ENCODE results near the gene C11orf24. TPM values are rescaled to one million over a fixed set of nuclear protein-coding genes. Genes with fewer than 3 reads are reported as not detected.

The C11orf24 gene
- total and polyA plus RNA-seq, 10 of the 15 experiments (the other 5 are each of a cell fraction or from before 2014, with no cell fraction given): 4.3 to 104 (median 41.4) TPM

DNA sequence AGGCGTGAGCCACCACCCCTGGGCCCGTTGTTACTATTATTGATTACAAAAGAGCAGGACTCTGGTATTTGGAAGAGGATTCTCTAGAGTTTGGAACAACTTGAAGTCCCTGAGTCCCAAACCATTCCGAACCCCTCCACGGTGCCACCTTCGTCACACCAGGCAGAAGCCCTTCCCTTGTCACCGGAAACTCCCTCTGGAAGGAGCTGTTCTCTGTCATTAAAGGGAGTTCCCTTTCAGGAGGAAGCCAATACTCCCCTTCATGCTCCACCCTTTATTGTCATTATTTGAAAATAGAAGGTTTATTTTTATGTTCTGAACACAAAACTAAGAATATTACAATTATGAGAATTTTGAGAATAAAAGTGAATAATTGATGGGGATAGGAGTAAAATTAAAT, 5.1 kb upstream of the C11orf24 start (continued):
- TF ChIP-seq, protein P1, sequence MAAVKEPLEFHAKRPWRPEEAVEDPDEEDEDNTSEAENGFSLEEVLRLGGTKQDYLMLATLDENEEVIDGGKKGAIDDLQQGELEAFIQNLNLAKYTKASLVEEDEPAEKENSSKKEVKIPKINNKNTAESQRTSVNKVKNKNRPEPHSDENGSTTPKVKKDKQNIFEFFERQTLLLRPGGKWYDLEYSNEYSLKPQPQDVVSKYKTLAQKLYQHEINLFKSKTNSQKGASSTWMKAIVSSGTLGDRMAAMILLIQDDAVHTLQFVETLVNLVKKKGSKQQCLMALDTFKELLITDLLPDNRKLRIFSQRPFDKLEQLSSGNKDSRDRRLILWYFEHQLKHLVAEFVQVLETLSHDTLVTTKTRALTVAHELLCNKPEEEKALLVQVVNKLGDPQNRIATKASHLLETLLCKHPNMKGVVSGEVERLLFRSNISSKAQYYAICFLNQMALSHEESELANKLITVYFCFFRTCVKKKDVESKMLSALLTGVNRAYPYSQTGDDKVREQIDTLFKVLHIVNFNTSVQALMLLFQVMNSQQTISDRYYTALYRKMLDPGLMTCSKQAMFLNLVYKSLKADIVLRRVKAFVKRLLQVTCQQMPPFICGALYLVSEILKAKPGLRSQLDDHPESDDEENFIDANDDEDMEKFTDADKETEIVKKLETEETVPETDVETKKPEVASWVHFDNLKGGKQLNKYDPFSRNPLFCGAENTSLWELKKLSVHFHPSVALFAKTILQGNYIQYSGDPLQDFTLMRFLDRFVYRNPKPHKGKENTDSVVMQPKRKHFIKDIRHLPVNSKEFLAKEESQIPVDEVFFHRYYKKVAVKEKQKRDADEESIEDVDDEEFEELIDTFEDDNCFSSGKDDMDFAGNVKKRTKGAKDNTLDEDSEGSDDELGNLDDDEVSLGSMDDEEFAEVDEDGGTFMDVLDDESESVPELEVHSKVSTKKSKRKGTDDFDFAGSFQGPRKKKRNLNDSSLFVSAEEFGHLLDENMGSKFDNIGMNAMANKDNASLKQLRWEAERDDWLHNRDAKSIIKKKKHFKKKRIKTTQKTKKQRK (IDR thresholded peaks at IDR 0.05; ENCODE audit: low read depth, low read length): no peak
- TF ChIP-seq IKZF2 (IDR thresholded peaks at IDR 0.05) (no peak), POLR2AphosphoS2 (IDR thresholded peaks at IDR 0.05; ENCODE audit: low read depth, low read length) (no peak), SMC3 (IDR thresholded peaks at IDR 0.05; ENCODE audit: borderline replicate concordance, low read length) (no peak), TAF1 (IDR thresholded peaks at IDR 0.05; ENCODE audit: borderline replicate concordance, low read depth, low read length) (no peak), SUZ12 (IDR thresholded peaks at IDR 0.05; ENCODE audit: unreplicated experiment) (no peak), SMARCA5 (IDR thresholded peaks at IDR 0.05) (no peak)
- TF ChIP-seq, protein P2, sequence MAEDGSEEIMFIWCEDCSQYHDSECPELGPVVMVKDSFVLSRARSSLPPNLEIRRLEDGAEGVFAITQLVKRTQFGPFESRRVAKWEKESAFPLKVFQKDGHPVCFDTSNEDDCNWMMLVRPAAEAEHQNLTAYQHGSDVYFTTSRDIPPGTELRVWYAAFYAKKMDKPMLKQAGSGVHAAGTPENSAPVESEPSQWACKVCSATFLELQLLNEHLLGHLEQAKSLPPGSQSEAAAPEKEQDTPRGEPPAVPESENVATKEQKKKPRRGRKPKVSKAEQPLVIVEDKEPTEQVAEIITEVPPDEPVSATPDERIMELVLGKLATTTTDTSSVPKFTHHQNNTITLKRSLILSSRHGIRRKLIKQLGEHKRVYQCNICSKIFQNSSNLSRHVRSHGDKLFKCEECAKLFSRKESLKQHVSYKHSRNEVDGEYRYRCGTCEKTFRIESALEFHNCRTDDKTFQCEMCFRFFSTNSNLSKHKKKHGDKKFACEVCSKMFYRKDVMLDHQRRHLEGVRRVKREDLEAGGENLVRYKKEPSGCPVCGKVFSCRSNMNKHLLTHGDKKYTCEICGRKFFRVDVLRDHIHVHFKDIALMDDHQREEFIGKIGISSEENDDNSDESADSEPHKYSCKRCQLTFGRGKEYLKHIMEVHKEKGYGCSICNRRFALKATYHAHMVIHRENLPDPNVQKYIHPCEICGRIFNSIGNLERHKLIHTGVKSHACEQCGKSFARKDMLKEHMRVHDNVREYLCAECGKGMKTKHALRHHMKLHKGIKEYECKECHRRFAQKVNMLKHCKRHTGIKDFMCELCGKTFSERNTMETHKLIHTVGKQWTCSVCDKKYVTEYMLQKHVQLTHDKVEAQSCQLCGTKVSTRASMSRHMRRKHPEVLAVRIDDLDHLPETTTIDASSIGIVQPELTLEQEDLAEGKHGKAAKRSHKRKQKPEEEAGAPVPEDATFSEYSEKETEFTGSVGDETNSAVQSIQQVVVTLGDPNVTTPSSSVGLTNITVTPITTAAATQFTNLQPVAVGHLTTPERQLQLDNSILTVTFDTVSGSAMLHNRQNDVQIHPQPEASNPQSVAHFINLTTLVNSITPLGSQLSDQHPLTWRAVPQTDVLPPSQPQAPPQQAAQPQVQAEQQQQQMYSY (CRISPR knock-in tag; IDR thresholded peaks at IDR 0.05): no peak
- TF ChIP-seq, protein P3, sequence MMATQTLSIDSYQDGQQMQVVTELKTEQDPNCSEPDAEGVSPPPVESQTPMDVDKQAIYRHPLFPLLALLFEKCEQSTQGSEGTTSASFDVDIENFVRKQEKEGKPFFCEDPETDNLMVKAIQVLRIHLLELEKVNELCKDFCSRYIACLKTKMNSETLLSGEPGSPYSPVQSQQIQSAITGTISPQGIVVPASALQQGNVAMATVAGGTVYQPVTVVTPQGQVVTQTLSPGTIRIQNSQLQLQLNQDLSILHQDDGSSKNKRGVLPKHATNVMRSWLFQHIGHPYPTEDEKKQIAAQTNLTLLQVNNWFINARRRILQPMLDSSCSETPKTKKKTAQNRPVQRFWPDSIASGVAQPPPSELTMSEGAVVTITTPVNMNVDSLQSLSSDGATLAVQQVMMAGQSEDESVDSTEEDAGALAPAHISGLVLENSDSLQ (IDR thresholded peaks at IDR 0.05): no peak
- TF ChIP-seq, protein P4, sequence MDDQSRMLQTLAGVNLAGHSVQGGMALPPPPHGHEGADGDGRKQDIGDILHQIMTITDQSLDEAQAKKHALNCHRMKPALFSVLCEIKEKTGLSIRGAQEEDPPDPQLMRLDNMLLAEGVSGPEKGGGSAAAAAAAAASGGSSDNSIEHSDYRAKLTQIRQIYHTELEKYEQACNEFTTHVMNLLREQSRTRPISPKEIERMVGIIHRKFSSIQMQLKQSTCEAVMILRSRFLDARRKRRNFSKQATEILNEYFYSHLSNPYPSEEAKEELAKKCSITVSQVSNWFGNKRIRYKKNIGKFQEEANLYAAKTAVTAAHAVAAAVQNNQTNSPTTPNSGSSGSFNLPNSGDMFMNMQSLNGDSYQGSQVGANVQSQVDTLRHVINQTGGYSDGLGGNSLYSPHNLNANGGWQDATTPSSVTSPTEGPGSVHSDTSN (IDR thresholded peaks at IDR 0.05; ENCODE audit: insufficient replicate concordance, low read depth, low read length): no peak
- TF ChIP-seq, protein P5, sequence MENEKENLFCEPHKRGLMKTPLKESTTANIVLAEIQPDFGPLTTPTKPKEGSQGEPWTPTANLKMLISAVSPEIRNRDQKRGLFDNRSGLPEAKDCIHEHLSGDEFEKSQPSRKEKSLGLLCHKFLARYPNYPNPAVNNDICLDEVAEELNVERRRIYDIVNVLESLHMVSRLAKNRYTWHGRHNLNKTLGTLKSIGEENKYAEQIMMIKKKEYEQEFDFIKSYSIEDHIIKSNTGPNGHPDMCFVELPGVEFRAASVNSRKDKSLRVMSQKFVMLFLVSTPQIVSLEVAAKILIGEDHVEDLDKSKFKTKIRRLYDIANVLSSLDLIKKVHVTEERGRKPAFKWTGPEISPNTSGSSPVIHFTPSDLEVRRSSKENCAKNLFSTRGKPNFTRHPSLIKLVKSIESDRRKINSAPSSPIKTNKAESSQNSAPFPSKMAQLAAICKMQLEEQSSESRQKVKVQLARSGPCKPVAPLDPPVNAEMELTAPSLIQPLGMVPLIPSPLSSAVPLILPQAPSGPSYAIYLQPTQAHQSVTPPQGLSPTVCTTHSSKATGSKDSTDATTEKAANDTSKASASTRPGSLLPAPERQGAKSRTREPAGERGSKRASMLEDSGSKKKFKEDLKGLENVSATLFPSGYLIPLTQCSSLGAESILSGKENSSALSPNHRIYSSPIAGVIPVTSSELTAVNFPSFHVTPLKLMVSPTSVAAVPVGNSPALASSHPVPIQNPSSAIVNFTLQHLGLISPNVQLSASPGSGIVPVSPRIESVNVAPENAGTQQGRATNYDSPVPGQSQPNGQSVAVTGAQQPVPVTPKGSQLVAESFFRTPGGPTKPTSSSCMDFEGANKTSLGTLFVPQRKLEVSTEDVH (IDR thresholded peaks at IDR 0.05; ENCODE audit: low read depth, partially characterized antibody): no peak
